ENCODE data around the gene CDR2.

GRCh38 chr16:22397931-22398330 lies 23.5 kb upstream of the CDR2 start:
- TF ChIP-seq POLR2A (IDR thresholded peaks at IDR 0.05; ENCODE audit: low read length), result no peak
- TF ChIP-seq GATA1 (IDR thresholded peaks at IDR 0.05; ENCODE audit: low read depth, low read length), result no peak
